KMS-11 (cell line): Measurements from ENCODE around the gene MMP7.

Experiments used
- H2AFZ ChIP-seq: fragments of 200-600 bp; sonication (generic); 2 replicates; pipeline ENCODE4 v1.6.1; 2016; ENCODE audit warnings: antibody characterized with exemption, mixed run types, low read depth
- H3K27ac ChIP-seq: fragments of 200-600 bp; sonication (generic); 2 replicates; pipeline ENCODE4 v1.6.1; 2016; ENCODE audit warnings: mild to moderate bottlenecking, mixed run types
- H3K27me3 ChIP-seq: fragments of 200-600 bp; sonication (generic); 2 replicates; pipeline ENCODE4 v1.6.1; 2017; ENCODE audit warnings: mild to moderate bottlenecking, low read depth, mixed run types, moderate library complexity; ENCODE audit not compliant: insufficient read depth
- H3K36me3 ChIP-seq: fragments of 200-600 bp; sonication (generic); 2 replicates; pipeline ENCODE4 v1.6.1; 2017; ENCODE audit warnings: mild to moderate bottlenecking, mixed run types; ENCODE audit not compliant: insufficient read depth
- H3K4me1 ChIP-seq: fragments of 200-600 bp; sonication (generic); 2 replicates; pipeline ENCODE4 v1.6.1; 2016; ENCODE audit warnings: mild to moderate bottlenecking, low read depth, mixed run types; ENCODE audit not compliant: poor library complexity, severe bottlenecking
- H3K4me2 ChIP-seq: fragments of 200-600 bp; sonication (generic); 2 replicates; pipeline ENCODE4 v1.7.0; 2016; ENCODE audit warnings: mild to moderate bottlenecking, mixed run types
- H3K4me3 ChIP-seq: fragments of 200-600 bp; sonication (generic); IDR thresholded peaks from 2 replicates; pipeline ENCODE4 v1.6.1; 2017; ENCODE audit warnings: low read depth, low read length, mixed read lengths; ENCODE audit not compliant: insufficient read depth
- H3K79me2 ChIP-seq: fragments of 200-600 bp; sonication (generic); 2 replicates; pipeline ENCODE4 v1.6.1; 2016; ENCODE audit warnings: low read depth, mixed run types; ENCODE audit not compliant: insufficient read depth
- H3K9ac ChIP-seq: fragments of 200-600 bp; sonication (generic); 2 replicates; pipeline ENCODE4 v1.6.1; 2016; ENCODE audit warnings: mild to moderate bottlenecking, mixed run types
- H4K20me1 ChIP-seq: fragments of 200-600 bp; sonication (generic); 2 replicates; pipeline ENCODE4 v1.6.1; 2016; ENCODE audit warnings: mild to moderate bottlenecking, mixed run types; ENCODE audit not compliant: insufficient read depth
- CTCF ChIP-seq: fragments of 200-600 bp; sonication (generic); conservative IDR thresholded peaks from 2 replicates; pipeline ENCODE4 v1.6.1; 2017; ENCODE audit warnings: low read depth, mild to moderate bottlenecking, antibody characterized with exemption, low read length, moderate library complexity, mixed read lengths

Gene MMP7

GRCh38 chr11:102545701-102546100, 15.2 kb upstream of the MMP7 start:
- Histone ChIP-seq H3K36me3 (no peaks in the 10 kb centered on the region), H3K79me2 (no peaks in the 10 kb centered on the region), H3K9ac (no peak overlapping the region), H2AFZ (no peak overlapping the region), H3K27ac (no peak overlapping the region), H3K4me3 (no peak overlapping the region), H3K4me1 (no peaks in the 10 kb centered on the region), H4K20me1 (no peaks in the 10 kb centered on the region), H3K27me3 (no peaks in the 10 kb centered on the region), H3K4me2 (no peak overlapping the region)
- no peak for TF ChIP-seq CTCF

- no peak overlapping the region for H3K4me3 ChIP-seq
- H3K4me2 ChIP-seq = no peak overlapping the region
- H3K79me2 ChIP-seq = no peaks in the 10 kb centered on the region
- no peaks in the 10 kb centered on the region for H4K20me1 ChIP-seq
- H3K4me1 ChIP-seq = no peaks in the 10 kb centered on the region
- no peak for TF ChIP-seq CTCF
- H2AFZ ChIP-seq = no peak overlapping the region
- H3K36me3 ChIP-seq = no peaks in the 10 kb centered on the region
- no peaks in the 10 kb centered on the region for H3K27me3 ChIP-seq
- no peak overlapping the region for H3K9ac ChIP-seq
- H3K27ac ChIP-seq = no peak overlapping the region
These were observed 14.0 kb upstream of the MMP7 start for GRCh38 chr11:102544594-102544993.

- no peak for TF ChIP-seq CTCF
- Histone ChIP-seq H3K4me3 (no peak overlapping the region), H3K27me3 (no peaks in the 10 kb centered on the region), H3K79me2 (no peaks in the 10 kb centered on the region), H2AFZ (no peak overlapping the region), H3K4me2 (no peak overlapping the region), H3K9ac (no peak overlapping the region), H3K27ac (no peak overlapping the region), H3K4me1 (no peaks in the 10 kb centered on the region), H4K20me1 (no peaks in the 10 kb centered on the region), H3K36me3 (no peaks in the 10 kb centered on the region)
These were observed 9.0 kb upstream of the MMP7 start for GRCh38 chr11:102539567-102539966.

- Histone ChIP-seq H2AFZ (no peak overlapping the region), H3K27me3 (no peaks in the 10 kb centered on the region), H3K4me2 (no peak overlapping the region), H3K9ac (no peak overlapping the region), H4K20me1 (no peaks in the 10 kb centered on the region), H3K36me3 (no peaks in the 10 kb centered on the region), H3K27ac (no peak overlapping the region), H3K4me3 (no peak overlapping the region), H3K79me2 (no peaks in the 10 kb centered on the region), H3K4me1 (no peaks in the 10 kb centered on the region)
- no peak for TF ChIP-seq CTCF
These were observed 8.4 kb upstream of the MMP7 start for GRCh38 chr11:102538932-102539331.
